T-helper 1 cell treated with Interleukin-12 subunit alpha and Interleukin-12 subunit beta and Interleukin-4 antibody, amounts not matched to agents 30 μg/mL and 1 μg/mL, for 36 hours (primary cell): ENCODE data around the gene ST6GALNAC6.

ENCODE experiments used
- H3K27ac Mint-ChIP-seq: one replicate; pipeline ENCODE4 v1.8.0; 2021; ENCODE audit warnings: mild to moderate bottlenecking, mixed read lengths
- H3K27me3 Mint-ChIP-seq: one replicate; pipeline ENCODE4 v1.8.0; 2021; ENCODE audit warnings: low read depth, mixed read lengths
- H3K36me3 Mint-ChIP-seq: one replicate; pipeline ENCODE4 v1.8.0; 2021; ENCODE audit warnings: low read depth, mixed read lengths
- H3K4me1 Mint-ChIP-seq: one replicate; pipeline ENCODE4 v1.8.0; 2021; ENCODE audit warnings: low read depth, mixed read lengths
- H3K4me3 Mint-ChIP-seq: one replicate; pipeline ENCODE4 v1.8.0; 2021; ENCODE audit warnings: mild to moderate bottlenecking, moderate library complexity, mixed read lengths
- H3K9me3 Mint-ChIP-seq: one replicate; pipeline ENCODE4 v1.8.0; 2021; ENCODE audit warnings: mixed read lengths

ST6GALNAC6 gene

DNA sequence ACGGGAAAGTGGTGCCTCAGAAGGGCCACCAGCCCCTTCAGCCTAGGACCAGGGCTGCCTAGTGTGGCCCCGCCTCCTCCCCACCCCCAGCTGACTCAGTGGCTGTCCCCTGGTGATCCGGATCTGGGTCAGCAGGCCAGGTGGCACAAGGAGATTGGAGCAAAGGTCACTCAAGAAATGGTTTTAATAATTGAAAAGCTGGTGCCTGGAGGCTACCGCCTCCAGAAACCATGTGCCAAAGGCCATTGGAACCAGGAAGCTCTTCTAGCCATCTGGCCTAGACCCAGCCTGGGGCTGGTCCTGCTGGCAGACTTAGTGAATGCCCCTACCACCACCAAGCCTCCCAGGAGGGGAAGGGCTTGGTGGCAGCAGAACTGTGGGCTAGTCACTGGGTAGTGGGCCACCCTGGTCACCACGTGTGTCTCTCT, 15.9 kb upstream of the ST6GALNAC6 start:
- Mint-ChIP-seq H3K4me3 (peak overlapping the region; percentile 85), H3K27me3 (no peaks in the 10 kb centered on the region), H3K4me1 (peaks cover 52% of the 10 kb centered on the region)

DNA sequence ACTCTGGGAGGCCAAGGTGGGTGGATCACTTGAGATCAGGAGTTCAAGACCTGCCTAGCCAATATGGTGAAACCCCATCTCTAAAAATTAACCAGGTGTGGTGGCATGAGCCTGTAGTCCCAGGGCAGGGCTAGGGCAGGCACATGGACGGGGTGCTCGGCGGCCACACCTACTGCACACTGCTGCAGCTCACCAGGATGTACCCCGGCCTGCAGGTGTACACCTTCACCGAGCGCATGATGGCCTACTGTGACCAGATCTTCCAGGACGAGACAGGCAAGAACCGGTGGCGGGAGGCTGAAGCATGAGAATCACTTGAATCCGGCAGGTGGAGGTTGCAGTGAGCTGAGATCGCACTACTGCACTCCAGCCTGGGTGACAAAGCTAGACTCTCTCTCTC, 14.3 kb upstream of the ST6GALNAC6 start:
- H3K4me3 Mint-ChIP-seq: peak overlapping the region; percentile 15
- H3K36me3 Mint-ChIP-seq: peaks cover 21% of the 10 kb centered on the region
- no peaks in the 10 kb centered on the region for H3K9me3 Mint-ChIP-seq
- H3K4me1 Mint-ChIP-seq: peaks cover 41% of the 10 kb centered on the region
- peak overlapping the region; percentile 57 for H3K27ac Mint-ChIP-seq
- H3K27me3 Mint-ChIP-seq: no peaks in the 10 kb centered on the region

More for the DNA sequence above, 15.9 kb upstream of the ST6GALNAC6 start:
- Mint-ChIP-seq H3K9me3 (no peaks in the 10 kb centered on the region), H3K27ac (peak overlapping the region; percentile 89), H3K36me3 (peaks cover 21% of the 10 kb centered on the region)

DNA sequence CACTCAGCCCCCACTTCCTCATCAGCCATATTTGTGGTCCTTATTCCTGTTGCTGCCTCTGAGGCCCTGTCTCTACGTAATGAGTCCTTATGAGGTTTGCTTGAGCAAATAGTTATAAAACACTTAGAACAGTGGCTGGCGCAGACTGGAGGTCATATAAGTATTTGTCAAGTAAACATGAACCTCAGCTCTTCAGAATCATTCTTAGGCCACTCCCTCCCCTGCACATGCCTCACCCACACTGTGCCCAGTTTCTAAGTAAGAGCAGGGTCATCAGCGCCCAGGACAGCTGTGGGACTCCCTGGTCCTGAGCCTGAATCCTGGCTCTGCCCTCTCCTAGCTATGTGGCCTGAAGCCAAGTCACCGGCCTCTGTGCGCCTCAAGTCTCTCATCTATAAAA, 13.5 kb upstream of the ST6GALNAC6 start:
- peaks cover 35% of the 10 kb centered on the region for H3K4me1 Mint-ChIP-seq
- peaks cover 23% of the 10 kb centered on the region for H3K36me3 Mint-ChIP-seq
- H3K27ac Mint-ChIP-seq: peak overlapping the region; percentile 74
- H3K4me3 Mint-ChIP-seq: no peak overlapping the region
- H3K9me3 Mint-ChIP-seq: no peaks in the 10 kb centered on the region
- no peaks in the 10 kb centered on the region for H3K27me3 Mint-ChIP-seq

DNA sequence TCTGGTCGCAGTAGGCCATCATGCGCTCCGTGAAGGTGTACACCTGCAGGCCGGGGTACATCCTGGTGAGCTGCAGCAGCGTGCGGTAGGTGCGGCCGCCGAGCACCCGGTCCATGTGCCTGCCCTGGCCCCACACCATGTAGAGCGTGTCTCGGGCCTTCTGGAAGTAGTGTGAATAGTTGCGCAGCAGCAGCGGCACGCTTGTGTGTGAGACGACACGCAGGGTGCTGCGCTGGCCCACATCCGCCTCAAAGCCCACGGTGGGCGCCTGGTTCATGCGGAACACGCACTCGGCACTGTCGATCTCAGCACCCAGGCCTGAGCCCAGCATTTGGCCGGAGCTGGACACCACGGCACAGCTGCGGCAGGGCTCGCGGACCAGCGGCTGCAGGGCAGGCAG, 12.9 kb upstream of the ST6GALNAC6 start:
- peak overlapping the region; percentile 34 for H3K27ac Mint-ChIP-seq
- peaks cover 23% of the 10 kb centered on the region for H3K36me3 Mint-ChIP-seq
- no peak overlapping the region for H3K4me3 Mint-ChIP-seq
- H3K9me3 Mint-ChIP-seq: no peaks in the 10 kb centered on the region
- H3K27me3 Mint-ChIP-seq: no peaks in the 10 kb centered on the region
- H3K4me1 Mint-ChIP-seq: peaks cover 32% of the 10 kb centered on the region

DNA sequence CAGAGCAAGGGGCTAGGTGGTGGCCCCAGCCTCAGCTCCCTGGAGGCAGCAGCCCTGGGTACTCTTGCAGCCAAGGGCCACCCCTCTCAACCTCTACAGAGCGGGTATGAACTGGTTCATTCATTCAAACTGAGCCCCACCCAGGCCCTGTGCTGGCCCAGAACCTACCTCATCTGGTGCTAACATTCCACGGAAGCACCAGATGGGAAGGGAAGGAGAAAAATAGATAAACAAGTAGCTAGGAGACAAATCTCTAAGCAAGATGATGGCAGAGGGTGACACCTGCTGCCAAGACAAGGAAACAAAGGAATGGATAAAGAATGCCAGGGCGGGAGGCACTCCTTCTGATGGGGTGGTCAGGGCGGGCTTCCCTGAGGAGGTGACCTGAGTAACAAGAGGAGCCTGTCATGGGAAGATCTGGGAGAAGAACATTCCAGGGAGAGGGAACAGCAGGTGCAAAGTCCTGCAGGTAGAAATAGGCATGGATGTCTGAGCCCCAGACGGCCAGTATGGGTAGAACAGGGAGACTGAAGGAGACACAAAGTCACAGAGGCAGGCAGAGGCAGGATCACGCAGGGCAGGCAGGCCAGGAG, 11.3 kb upstream of the ST6GALNAC6 start:
- Mint-ChIP-seq H3K4me1 (peaks cover 40% of the 10 kb centered on the region), H3K27me3 (no peaks in the 10 kb centered on the region), H3K36me3 (peaks cover 23% of the 10 kb centered on the region), H3K4me3 (peak overlapping the region; percentile 66), H3K27ac (peak overlapping the region; percentile 93), H3K9me3 (no peaks in the 10 kb centered on the region)

DNA sequence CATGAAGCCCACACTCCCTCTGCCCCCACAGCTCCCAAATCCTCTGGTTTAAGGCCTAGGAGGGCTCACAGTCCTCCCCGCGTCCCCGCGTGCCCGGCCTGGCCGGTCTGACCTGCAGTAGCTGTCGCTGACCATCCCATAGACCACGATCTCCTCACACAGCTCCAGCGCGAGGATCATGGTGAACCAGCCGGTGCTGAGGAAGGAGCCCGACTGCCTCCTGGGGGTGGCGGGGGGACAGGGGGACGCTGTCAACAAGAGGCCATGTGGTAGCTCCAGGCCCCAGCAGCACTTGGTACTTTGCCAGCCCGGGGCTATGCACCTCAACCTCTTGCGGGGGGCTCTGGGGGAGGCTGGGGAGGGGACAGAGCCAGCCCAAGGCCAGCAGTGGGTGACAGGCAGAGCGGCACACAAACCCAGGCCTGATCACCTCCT, 10.5 kb upstream of the ST6GALNAC6 start:
- H3K27ac Mint-ChIP-seq: no peak overlapping the region
- peaks cover 26% of the 10 kb centered on the region for H3K36me3 Mint-ChIP-seq
- H3K4me1 Mint-ChIP-seq: peaks cover 41% of the 10 kb centered on the region

DNA sequence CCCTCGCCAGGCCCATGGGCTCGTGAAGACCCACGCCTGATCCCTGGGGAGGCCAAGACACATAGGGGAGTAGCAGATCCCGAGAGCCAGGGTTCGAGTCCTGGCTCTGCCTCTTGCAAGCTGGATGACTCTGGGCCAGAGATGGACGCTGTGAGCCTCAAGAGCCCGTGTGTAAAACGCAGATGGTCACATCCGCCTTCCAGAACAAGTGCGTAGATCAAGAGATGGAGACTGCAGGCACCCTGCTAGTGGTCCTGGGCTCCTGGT, 9.2 kb upstream of the ST6GALNAC6 start:
- Mint-ChIP-seq H3K4me1 (peaks cover 47% of the 10 kb centered on the region), H3K9me3 (no peaks in the 10 kb centered on the region), H3K4me3 (no peak overlapping the region), H3K27ac (no peak overlapping the region), H3K27me3 (no peaks in the 10 kb centered on the region), H3K36me3 (peaks cover 25% of the 10 kb centered on the region)

More for the DNA sequence above, 10.5 kb upstream of the ST6GALNAC6 start:
- Mint-ChIP-seq H3K27me3 (no peaks in the 10 kb centered on the region), H3K9me3 (no peaks in the 10 kb centered on the region), H3K4me3 (no peak overlapping the region)

DNA sequence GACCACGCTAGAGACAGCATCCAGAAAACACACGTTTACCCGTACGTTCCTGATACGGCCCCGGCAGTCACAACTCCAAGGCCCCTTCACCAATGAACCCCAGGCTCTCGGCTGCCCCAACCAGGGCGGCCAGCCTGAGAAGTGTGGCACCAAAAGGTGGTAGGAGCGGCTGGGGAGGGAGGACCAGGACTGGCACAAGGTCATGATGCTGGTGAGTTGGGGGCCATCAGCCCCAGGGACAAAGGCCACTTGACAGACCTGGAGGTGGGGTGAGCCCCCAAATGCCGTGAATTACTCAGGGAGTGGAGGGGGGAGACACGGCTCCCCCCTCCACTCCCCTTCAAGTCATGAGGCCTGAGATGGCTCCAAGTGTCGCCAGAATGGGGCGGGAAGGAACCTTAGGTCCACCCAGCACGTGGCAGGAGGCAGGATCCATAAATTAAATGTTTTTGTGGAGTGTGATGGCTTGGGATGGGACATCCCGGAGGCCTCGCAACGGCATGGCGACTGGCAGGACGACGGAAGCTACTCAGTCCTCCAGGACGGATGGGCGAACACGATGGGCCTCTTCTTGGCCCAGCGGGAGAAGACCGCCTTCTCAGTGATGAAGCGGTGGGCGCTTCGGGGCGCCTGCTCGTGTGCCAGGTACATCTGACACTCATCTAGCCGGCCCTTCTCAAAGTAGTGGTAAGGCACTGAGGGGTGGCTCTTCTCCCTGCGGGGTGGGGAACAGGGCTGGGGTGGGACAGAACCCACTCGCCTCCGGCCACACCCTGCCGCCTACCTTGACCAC, 8.7 kb upstream of the ST6GALNAC6 start:
- H3K9me3 Mint-ChIP-seq: no peaks in the 10 kb centered on the region
- peaks cover 52% of the 10 kb centered on the region for H3K4me1 Mint-ChIP-seq
- peaks cover 26% of the 10 kb centered on the region for H3K36me3 Mint-ChIP-seq
- H3K4me3 Mint-ChIP-seq: no peak overlapping the region
- H3K27me3 Mint-ChIP-seq: no peaks in the 10 kb centered on the region
- peak overlapping the region; percentile 57 for H3K27ac Mint-ChIP-seq

DNA sequence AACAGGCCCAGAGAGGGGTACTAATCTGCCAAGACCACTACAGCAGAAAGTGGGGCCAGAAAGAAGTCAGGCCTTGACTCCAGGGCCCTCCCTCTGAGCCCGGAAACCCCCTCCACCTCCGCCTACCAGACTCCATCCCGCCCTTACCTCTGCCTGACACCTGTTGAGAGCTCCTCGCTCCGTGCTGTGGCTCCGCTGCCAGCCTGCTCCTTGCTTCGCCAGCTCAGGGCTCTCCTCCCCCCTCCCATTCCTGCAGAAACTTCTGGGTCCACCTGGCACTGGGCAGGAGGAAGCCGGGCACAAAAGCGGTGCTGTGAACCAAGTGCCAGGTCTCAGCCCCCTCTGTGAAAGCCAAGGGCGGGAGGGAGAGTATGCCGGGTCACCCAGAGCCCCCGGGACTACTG, 6.4 kb upstream of the ST6GALNAC6 start:
- Mint-ChIP-seq H3K4me1 (peaks cover 42% of the 10 kb centered on the region), H3K4me3 (peak overlapping the region; percentile 99), H3K9me3 (no peaks in the 10 kb centered on the region), H3K36me3 (peaks cover 18% of the 10 kb centered on the region), H3K27me3 (no peaks in the 10 kb centered on the region), H3K27ac (peak overlapping the region; percentile 100)

DNA sequence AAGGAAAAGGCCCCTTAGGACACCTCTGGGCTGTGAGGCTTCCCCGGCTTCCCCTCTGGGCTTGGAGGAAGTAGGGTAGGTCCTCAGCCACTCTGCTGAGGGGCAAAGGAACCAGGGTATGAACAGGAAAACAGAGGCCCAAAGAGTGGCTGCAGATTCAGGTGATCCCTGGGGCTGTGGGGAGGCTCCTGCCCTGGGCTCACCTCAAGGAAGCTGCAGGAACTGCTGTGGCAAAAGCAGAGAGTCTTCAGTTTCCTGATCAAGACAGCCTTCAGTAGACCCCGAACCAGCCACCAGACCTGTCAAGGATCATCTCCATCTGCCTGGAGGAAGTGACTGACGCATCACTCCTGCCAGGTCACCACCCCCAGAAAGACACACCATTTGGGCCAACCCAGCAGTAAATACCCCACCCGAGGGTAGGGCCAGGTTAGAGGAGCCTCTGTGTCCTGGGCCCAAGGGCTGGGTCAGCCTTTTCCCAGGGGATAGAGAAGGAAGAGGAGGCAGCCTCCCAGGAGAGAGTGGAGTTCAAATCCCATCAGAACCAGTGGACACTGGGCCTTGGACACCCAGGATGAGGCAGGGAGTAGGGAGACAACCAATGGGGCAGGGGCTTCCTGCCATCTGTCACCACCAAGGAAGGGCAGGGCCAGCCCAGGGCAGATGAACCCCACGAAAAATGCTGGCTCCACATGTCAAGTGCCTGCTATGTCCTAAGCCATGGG, 5.8 kb upstream of the ST6GALNAC6 start:
- Mint-ChIP-seq H3K4me3 (peak overlapping the region; percentile 99), H3K36me3 (peaks cover 15% of the 10 kb centered on the region), H3K4me1 (peaks cover 36% of the 10 kb centered on the region), H3K27ac (peak overlapping the region; percentile 100), H3K9me3 (no peaks in the 10 kb centered on the region), H3K27me3 (no peaks in the 10 kb centered on the region)

DNA sequence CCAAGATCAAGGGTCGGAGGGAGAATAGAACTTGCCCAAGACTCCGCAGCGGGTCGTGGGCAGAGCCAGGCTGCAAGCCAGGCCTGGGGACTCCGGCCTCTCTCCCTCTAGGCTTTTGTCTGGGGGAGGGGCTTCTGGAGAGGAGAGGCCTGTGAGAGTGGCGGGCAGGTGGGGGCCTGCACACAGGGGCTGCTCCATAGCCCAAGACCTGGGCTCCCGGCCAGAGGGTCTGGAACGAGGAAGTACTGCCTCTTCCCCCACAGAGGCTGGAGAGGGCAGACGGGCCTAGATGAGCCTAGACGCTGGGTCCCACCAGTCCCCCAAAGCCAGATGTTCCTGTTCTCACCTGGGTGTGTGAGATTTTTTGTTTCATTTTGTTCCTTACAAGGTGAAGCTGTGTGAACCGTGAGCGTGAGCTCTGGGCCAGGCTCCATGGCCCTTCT, 5.2 kb upstream of the ST6GALNAC6 start:
- H3K27ac Mint-ChIP-seq: peak overlapping the region; percentile 100
- H3K4me3 Mint-ChIP-seq: peak overlapping the region; percentile 99
- no peaks in the 10 kb centered on the region for H3K9me3 Mint-ChIP-seq
- H3K4me1 Mint-ChIP-seq: peaks cover 41% of the 10 kb centered on the region
- H3K27me3 Mint-ChIP-seq: no peaks in the 10 kb centered on the region
- peaks cover 15% of the 10 kb centered on the region for H3K36me3 Mint-ChIP-seq

DNA sequence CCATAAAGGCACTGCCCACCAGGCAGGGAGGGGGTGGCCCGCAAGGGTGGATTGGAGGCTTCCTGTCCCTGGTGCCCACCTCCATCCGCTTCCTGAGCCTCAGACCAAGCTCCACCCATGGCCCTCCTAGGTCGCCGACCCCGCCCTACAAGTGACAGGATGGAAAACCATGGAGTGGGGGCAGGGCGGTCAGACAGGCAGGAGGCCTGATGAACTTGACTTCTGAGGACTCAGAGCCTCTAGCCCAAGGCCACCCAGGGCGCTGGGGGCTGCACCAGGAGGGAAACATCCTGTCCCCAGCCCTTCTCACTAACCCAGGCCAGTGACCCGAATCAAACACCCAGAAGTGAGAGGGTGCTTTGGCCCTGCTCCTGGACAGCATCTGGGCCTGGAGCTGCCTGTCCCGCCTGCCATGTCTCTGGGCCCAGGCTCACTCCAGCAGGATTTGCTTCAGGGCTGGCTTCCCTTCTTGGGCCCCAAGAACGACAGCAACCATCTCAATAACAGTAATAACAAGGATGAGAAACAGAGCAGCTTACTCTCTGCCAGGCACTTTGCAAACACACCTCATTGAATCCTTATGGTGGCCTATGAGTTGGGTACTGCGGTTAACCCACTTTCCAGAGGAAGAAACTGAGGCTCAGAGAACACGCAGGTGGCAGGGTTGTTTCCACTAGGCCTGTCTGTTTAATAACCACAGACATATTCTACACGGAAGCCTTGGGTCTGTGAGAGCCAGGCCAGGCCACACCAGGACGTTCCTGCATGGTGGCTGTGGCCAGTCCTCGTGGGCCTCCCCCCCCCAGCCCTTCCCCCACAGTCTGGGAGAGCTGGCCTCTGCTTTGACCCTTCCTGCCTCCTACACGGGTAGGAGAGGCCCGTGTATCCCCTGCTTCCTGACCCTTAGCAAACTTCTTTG, 4.4 kb upstream of the ST6GALNAC6 start:
- H3K4me1 Mint-ChIP-seq: peaks cover 41% of the 10 kb centered on the region

DNA sequence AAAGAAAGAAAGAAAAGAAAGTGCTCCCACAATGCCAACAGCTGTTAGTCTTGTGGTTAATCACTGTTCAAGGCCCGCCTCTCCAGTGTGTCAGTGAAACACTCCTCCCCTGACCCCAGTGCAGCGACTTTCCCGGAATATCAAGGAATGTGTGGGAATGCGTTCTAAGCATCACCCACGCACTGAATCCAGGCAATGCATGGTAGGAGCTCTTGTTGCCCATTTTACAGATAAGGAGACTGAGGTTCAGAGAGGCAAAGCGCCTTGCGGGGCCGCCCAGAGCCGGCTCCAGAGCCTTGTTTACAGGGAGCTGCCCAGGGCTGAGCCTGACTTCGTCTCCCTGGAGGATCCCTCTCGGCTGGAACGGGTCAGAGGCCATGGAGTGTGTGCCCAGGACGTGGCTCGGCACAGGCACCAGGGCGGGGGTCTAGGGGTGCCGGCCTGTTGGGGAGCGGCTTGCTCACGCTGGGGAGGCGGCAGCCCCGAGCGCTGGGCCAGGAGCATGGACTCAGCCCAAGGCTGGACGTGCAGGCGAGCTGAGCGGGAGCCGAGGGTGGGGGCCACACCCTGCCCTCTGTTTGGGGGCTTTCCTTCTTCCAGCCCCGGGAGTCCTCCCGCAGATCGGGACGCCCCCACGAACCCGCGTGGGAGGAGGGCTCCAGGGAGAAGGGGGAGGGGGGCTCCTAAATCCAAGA, 823 bp downstream of the ST6GALNAC6 start:
- peaks cover 28% of the 10 kb centered on the region for H3K4me1 Mint-ChIP-seq
- H3K27ac Mint-ChIP-seq: peak overlapping the region; percentile 76
- peaks cover 41% of the 10 kb centered on the region for H3K36me3 Mint-ChIP-seq
- peak overlapping the region; percentile 86 for H3K4me3 Mint-ChIP-seq
- peaks cover 13% of the 10 kb centered on the region for H3K9me3 Mint-ChIP-seq
- H3K27me3 Mint-ChIP-seq: no peaks in the 10 kb centered on the region

More for the DNA sequence above, 4.4 kb upstream of the ST6GALNAC6 start:
- peak overlapping the region; percentile 99 for H3K4me3 Mint-ChIP-seq
- H3K27me3 Mint-ChIP-seq: no peaks in the 10 kb centered on the region
- peaks cover 15% of the 10 kb centered on the region for H3K36me3 Mint-ChIP-seq
- H3K9me3 Mint-ChIP-seq: no peaks in the 10 kb centered on the region
- peak overlapping the region; percentile 100 for H3K27ac Mint-ChIP-seq
